ENCODE measurements around the gene TRIM22. TPM values are rescaled to one million over a fixed set of nuclear protein-coding genes. Genes with fewer than 3 reads are reported as not detected.

The TRIM22 gene
- total RNA-seq, 3 donors from 2014 or later (not counting 1 experiment from before 2014, with no cell fraction given) = 304 to 339 (median 334) TPM

- H3K27me3 Mint-ChIP-seq (ENCODE audit: low read depth in 2 of 2) = peaks cover 15 to 17% of the 10 kb centered on the region in 2 donors
- WGBS (ENCODE audit: insufficient coverage) = 100% methylated on average over 6 of the region's 6 CpGs
- intact Hi-C loops (cut with micrococcal nuclease) = no loop called here
These were observed 48.2 kb downstream of the TRIM22 start for GRCh38 chr11:5737670-5738392.

DNA sequence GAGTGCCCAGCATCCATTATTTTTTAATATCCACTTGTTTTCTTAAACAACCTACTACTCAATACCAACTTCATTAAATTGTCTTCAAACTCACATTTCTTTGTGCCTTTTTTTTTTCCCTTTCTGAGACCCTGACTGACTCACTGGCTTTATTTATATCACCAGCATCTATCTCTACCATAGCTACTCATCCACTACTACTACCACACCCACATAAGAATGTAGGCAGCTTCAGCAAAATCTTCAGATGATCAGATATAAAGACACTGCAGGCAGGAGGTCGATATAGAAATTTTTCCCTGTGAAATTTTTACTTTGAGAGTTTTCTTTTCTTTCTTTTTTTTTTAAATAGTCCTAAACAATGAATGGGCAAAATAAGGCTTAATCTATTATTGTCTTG lies 48.8 kb downstream of the TRIM22 start:
- no peaks in the 10 kb centered on the region for H3K4me1 ChIP-seq (ENCODE audit: control insufficient read depth, insufficient read depth, low read length)
- no peaks in the 10 kb centered on the region for H3K36me3 ChIP-seq (ENCODE audit: control insufficient read depth, insufficient read depth, low read length)
- WGBS (ENCODE audit: insufficient coverage) = no CpG with 5 or more reads among the region's 1 CpG
- Mint-ChIP-seq H3K36me3 (peaks cover 30% of the 10 kb centered on the region), H3K4me3 (no peak overlapping the region), H3K27ac (no peak overlapping the region), H3K27me3 (ENCODE audit: low read depth in 2 of 2) (peaks cover 17 to 21% of the 10 kb centered on the region in 2 donors), H3K4me1 (no peaks in the 10 kb centered on the region), H3K9me3 (peaks cover 9 to 14% of the 10 kb centered on the region in 2 donors)
- H3K4me3 ChIP-seq (ENCODE audit: low read length) = no peak overlapping the region
- intact Hi-C loops (cut with micrococcal nuclease) = no loop called here
- peaks cover 6% of the 10 kb centered on the region for H3K9me3 ChIP-seq (ENCODE audit: control insufficient read depth, insufficient read depth, low read length)
- peaks cover 2% of the 10 kb centered on the region for H3K27me3 ChIP-seq (ENCODE audit: control insufficient read depth, insufficient read depth, low read length)
- TF ChIP-seq CTCF (IDR thresholded peaks at IDR 0.05) = no peak
- DNase-seq = no peak
- no peak for ATAC-seq
- H3K27ac ChIP-seq (ENCODE audit: low read length) = no peak overlapping the region

More at GRCh38 chr11:5737670-5738392, 48.2 kb downstream of the TRIM22 start:
- Histone ChIP-seq H3K4me1 (ENCODE audit: control insufficient read depth, insufficient read depth, low read length) (no peaks in the 10 kb centered on the region), H3K36me3 (ENCODE audit: control insufficient read depth, insufficient read depth, low read length) (no peaks in the 10 kb centered on the region), H3K27me3 (ENCODE audit: control insufficient read depth, insufficient read depth, low read length) (no peaks in the 10 kb centered on the region), H3K27ac (ENCODE audit: low read length) (no peak overlapping the region), H3K4me3 (ENCODE audit: low read length) (no peak overlapping the region), H3K9me3 (ENCODE audit: control insufficient read depth, insufficient read depth, low read length) (peaks cover 6% of the 10 kb centered on the region)
- H3K27ac Mint-ChIP-seq = no peak overlapping the region
- H3K9me3 Mint-ChIP-seq = peaks cover 7 to 14% of the 10 kb centered on the region in 2 donors
- ATAC-seq (no peak), DNase-seq (no peak)
- H3K4me3 Mint-ChIP-seq = no peak overlapping the region
- TF ChIP-seq CTCF (IDR thresholded peaks at IDR 0.05) = no peak
- no peaks in the 10 kb centered on the region for H3K4me1 Mint-ChIP-seq
- H3K36me3 Mint-ChIP-seq = peaks cover 27% of the 10 kb centered on the region

- H3K4me3 Mint-ChIP-seq = no peak overlapping the region
- H3K27ac Mint-ChIP-seq = no peak overlapping the region
- H3K36me3 ChIP-seq (ENCODE audit: control insufficient read depth, insufficient read depth, low read length) = no peaks in the 10 kb centered on the region
- H3K27me3 Mint-ChIP-seq (ENCODE audit: low read depth in 2 of 2) = peaks cover 8 to 45% of the 10 kb centered on the region in 2 donors
- peaks cover 2% of the 10 kb centered on the region for H3K27me3 ChIP-seq (ENCODE audit: control insufficient read depth, insufficient read depth, low read length)
- intact Hi-C loops (cut with micrococcal nuclease) = no loop called here
- H3K9me3 Mint-ChIP-seq = peaks cover 5 to 6% of the 10 kb centered on the region in 2 donors
- TF ChIP-seq CTCF (IDR thresholded peaks at IDR 0.05) = no peak
- WGBS (ENCODE audit: insufficient coverage) = 88% methylated on average over 2 of the region's 3 CpGs
- no peak overlapping the region for H3K27ac ChIP-seq (ENCODE audit: low read length)
- DNase-seq (no peak), ATAC-seq (no peak)
- H3K4me1 ChIP-seq (ENCODE audit: control insufficient read depth, insufficient read depth, low read length) = no peaks in the 10 kb centered on the region
- H3K9me3 ChIP-seq (ENCODE audit: control insufficient read depth, insufficient read depth, low read length) = peaks cover 2% of the 10 kb centered on the region
- peaks cover 16% of the 10 kb centered on the region for H3K36me3 Mint-ChIP-seq
- no peaks in the 10 kb centered on the region for H3K4me1 Mint-ChIP-seq
- H3K4me3 ChIP-seq (ENCODE audit: low read length) = no peak overlapping the region
These were observed 57.0 kb downstream of the TRIM22 start for GRCh38 chr11:5746614-5747013.

- no peak for DNase-seq
- Histone ChIP-seq H3K9me3 (ENCODE audit: control insufficient read depth, insufficient read depth, low read length) (no peaks in the 10 kb centered on the region), H3K4me1 (ENCODE audit: control insufficient read depth, insufficient read depth, low read length) (no peaks in the 10 kb centered on the region), H3K4me3 (ENCODE audit: low read length) (no peak overlapping the region), H3K27ac (ENCODE audit: low read length) (no peak overlapping the region), H3K27me3 (ENCODE audit: control insufficient read depth, insufficient read depth, low read length) (no peaks in the 10 kb centered on the region), H3K36me3 (ENCODE audit: control insufficient read depth, insufficient read depth, low read length) (no peaks in the 10 kb centered on the region)
- H3K9me3 Mint-ChIP-seq = no peaks in the 10 kb centered on the region
- no peak for TF ChIP-seq CTCF (IDR thresholded peaks at IDR 0.05)
- H3K4me3 Mint-ChIP-seq = no peak overlapping the region
- ATAC-seq = no peak
- no peak overlapping the region for H3K27ac Mint-ChIP-seq
- peaks cover 5 to 28% of the 10 kb centered on the region in 2 donors for H3K27me3 Mint-ChIP-seq (ENCODE audit: low read depth in 2 of 2)
- H3K4me1 Mint-ChIP-seq = no peaks in the 10 kb centered on the region
- intact Hi-C loops (cut with micrococcal nuclease) = no loop called here
- WGBS (ENCODE audit: insufficient coverage) = 100% methylated on average over 1 of the region's 3 CpGs
- H3K36me3 Mint-ChIP-seq = no peaks in the 10 kb centered on the region
These were observed 60.2 kb downstream of the TRIM22 start for GRCh38 chr11:5749836-5750235.
